OCI-LY3 (cell line): Measurements from ENCODE around the gene TFPI.
"Not testable (repeated sequence)": the region's sequence is repeated elsewhere in the genome, so short reads cannot be mapped to it uniquely, and the experiment has no call there.

Experiments used
- H2AFZ ChIP-seq: fragments of 200-600, 300-600 bp; shearing (Covaris generic); 2 replicates; pipeline ENCODE4 v1.6.0; 2014; ENCODE audit warnings: antibody characterized with exemption, low read depth, low read length
- H3K27ac ChIP-seq: fragments of 200-600, 300-600 bp; sonication (generic); 2 replicates; pipeline ENCODE4 v1.5.1; 2014; ENCODE audit warnings: mild to moderate bottlenecking, low read length, moderate library complexity, mixed read lengths
- H3K27me3 ChIP-seq: fragments of 200-600, 300-600 bp; sonication (generic); 2 replicates; pipeline ENCODE4 v1.6.1; 2014; ENCODE audit warnings: low read depth, low read length, mixed read lengths
- H3K36me3 ChIP-seq: fragments of 200-600, 300-600 bp; sonication (generic); replicated peaks from 2 replicates; pipeline ENCODE3; 2014; ENCODE audit warnings: low read depth, low read length, mixed read lengths
- H3K4me1 ChIP-seq: fragments of 300-600, 200-600 bp; sonication (generic); 2 replicates; pipeline ENCODE4 v1.6.1; 2014; ENCODE audit warnings: low read length, mixed read lengths
- H3K4me2 ChIP-seq: fragments of 200-600, 300-600 bp; sonication (generic); 2 replicates; pipeline ENCODE4 v1.6.1; 2014; ENCODE audit warnings: low read length, mixed read lengths
- H3K4me3 ChIP-seq: fragments of 300-600, 200-600 bp; sonication (generic); 2 replicates; pipeline ENCODE4 v1.5.1; 2014; ENCODE audit warnings: antibody characterized with exemption, mild to moderate bottlenecking, low read length, moderate library complexity
- H3K79me2 ChIP-seq: fragments of 300-600, 200-600 bp; shearing (Covaris generic); 2 replicates; pipeline ENCODE4 v1.6.1; 2014; ENCODE audit warnings: mild to moderate bottlenecking, low read length, mixed read lengths
- H3K9ac ChIP-seq: fragments of 300-600, 200-600 bp; shearing (Covaris generic); 2 replicates; pipeline ENCODE4 v1.6.0; 2014; ENCODE audit warnings: mild to moderate bottlenecking, low read length, moderate library complexity
- H3K9me3 ChIP-seq: fragments of 200-600, 300-600 bp; shearing (Covaris generic); 2 replicates; pipeline ENCODE4 v1.6.1; 2014; ENCODE audit warnings: low read length, mixed read lengths; ENCODE audit not compliant: insufficient read depth
- H4K20me1 ChIP-seq: fragments of 200-600, 300-600 bp; sonication (generic); 2 replicates; pipeline ENCODE4 v1.6.1; 2016; ENCODE audit warnings: low read length, mixed read lengths; ENCODE audit not compliant: insufficient read depth
- CTCF ChIP-seq: fragments of 200-600, 300-600 bp; sonication (generic); IDR thresholded peaks from 2 replicates; pipeline ENCODE4 v1.5.1; 2014; ENCODE audit warnings: antibody characterized with exemption, low read length, low read depth
- EZH2phosphoT487 ChIP-seq: fragments of 200-600 bp; shearing (Covaris generic); IDR thresholded peaks from 2 replicates; pipeline ENCODE4 v1.6.1; 2018; ENCODE audit warnings: antibody characterized with exemption, mixed run types, low read depth

Gene TFPI

GRCh38 chr2:187513460-187514234 is 40.6 kb downstream of the TFPI start:
- not testable (repeated sequence) for H3K27ac ChIP-seq, H2AFZ ChIP-seq, H3K4me2 ChIP-seq, H3K79me2 ChIP-seq, H3K9me3 ChIP-seq, H3K4me3 ChIP-seq, H3K9ac ChIP-seq, H3K36me3 ChIP-seq, H4K20me1 ChIP-seq, H3K27me3 ChIP-seq
- peaks cover 11% of the 10 kb centered on the region for H3K4me1 ChIP-seq

- H3K79me2 ChIP-seq, result no peaks in the 10 kb centered on the region
- H3K9me3 ChIP-seq, result no peaks in the 10 kb centered on the region
- H3K27me3 ChIP-seq, result no peaks in the 10 kb centered on the region
- H3K9ac ChIP-seq, result no peak overlapping the region
- no peak overlapping the region for H3K4me3 ChIP-seq
- H3K27ac ChIP-seq, result no peak overlapping the region
- H4K20me1 ChIP-seq, result no peaks in the 10 kb centered on the region
- TF ChIP-seq EZH2phosphoT487 (no peak), CTCF (no peak)
- H3K36me3 ChIP-seq, result no peaks in the 10 kb centered on the region
- H3K4me2 ChIP-seq, result no peak overlapping the region
- H3K4me1 ChIP-seq, result peaks cover 11% of the 10 kb centered on the region
- H2AFZ ChIP-seq, result no peak overlapping the region
Observed at GRCh38 chr2:187511356-187512315, 42.6 kb downstream of the TFPI start.

GRCh38 chr2:187510419-187511355 is 43.5 kb downstream of the TFPI start:
- H3K79me2 ChIP-seq, H3K4me3 ChIP-seq, H2AFZ ChIP-seq, H3K27me3 ChIP-seq, H3K9me3 ChIP-seq, H4K20me1 ChIP-seq, H3K9ac ChIP-seq, H3K36me3 ChIP-seq, H3K27ac ChIP-seq: not testable (repeated sequence)
- Histone ChIP-seq H3K4me1 (peaks cover 11% of the 10 kb centered on the region), H3K4me2 (0 out of 2 replicates have a peak overlapping the region, but pooled peaks have one; percentile 11)

- Histone ChIP-seq H3K4me3 (no peak overlapping the region), H3K27me3 (no peaks in the 10 kb centered on the region), H3K4me2 (0 out of 2 replicates have a peak overlapping the region, but pooled peaks have one; percentile 11), H3K9ac (no peak overlapping the region), H4K20me1 (no peaks in the 10 kb centered on the region), H3K4me1 (peaks cover 11% of the 10 kb centered on the region), H3K27ac (no peak overlapping the region), H2AFZ (peak overlapping the region; percentile 64; the same call in 1 of the 2 replicates), H3K9me3 (no peaks in the 10 kb centered on the region), H3K36me3 (no peaks in the 10 kb centered on the region), H3K79me2 (no peaks in the 10 kb centered on the region)
- TF ChIP-seq CTCF (no peak), EZH2phosphoT487 (no peak)
Observed at GRCh38 chr2:187509667-187510417, 44.4 kb downstream of the TFPI start.
